Gastroesophageal sphincter (tissue), 3 donors: Measurements from ENCODE around the gene ADAMTS17.

Experiments used
- EP300 ChIP-seq: sonication (generic); formaldehyde crosslinking; IDR thresholded peaks from one replicate; pipeline ENCODE4 v1.6.1; 2017; ENCODE audit warnings: antibody characterized with exemption, mild to moderate bottlenecking
- POLR2A ChIP-seq, 2 donors: fragments of 450-650 bp; IDR thresholded peaks; one replicate each; pipeline ENCODE4 v1.6.1; 2017; ENCODE audit warnings: antibody characterized with exemption in 2 of 2, mild to moderate bottlenecking in 2 of 2, moderate library complexity in 1 of 2
- POLR2AphosphoS5 ChIP-seq: sonication (generic); formaldehyde crosslinking; IDR thresholded peaks from one replicate; pipeline ENCODE4 v1.6.1; 2017; ENCODE audit warnings: antibody characterized with exemption
- TF ChIP-seq, protein P1 (sequence below), 4 experiments: fragments of 200-600 bp in 2 of 4; fragments of 450-650 bp in 2 of 4; sonication (generic) in 1 of 4; IDR thresholded peaks; one replicate each; pipeline ENCODE4 v1.5.1; 2017 to 2019; ENCODE audit warnings: antibody characterized with exemption in 4 of 4, mild to moderate bottlenecking in 2 of 4, moderate library complexity in 2 of 4

DNA sequence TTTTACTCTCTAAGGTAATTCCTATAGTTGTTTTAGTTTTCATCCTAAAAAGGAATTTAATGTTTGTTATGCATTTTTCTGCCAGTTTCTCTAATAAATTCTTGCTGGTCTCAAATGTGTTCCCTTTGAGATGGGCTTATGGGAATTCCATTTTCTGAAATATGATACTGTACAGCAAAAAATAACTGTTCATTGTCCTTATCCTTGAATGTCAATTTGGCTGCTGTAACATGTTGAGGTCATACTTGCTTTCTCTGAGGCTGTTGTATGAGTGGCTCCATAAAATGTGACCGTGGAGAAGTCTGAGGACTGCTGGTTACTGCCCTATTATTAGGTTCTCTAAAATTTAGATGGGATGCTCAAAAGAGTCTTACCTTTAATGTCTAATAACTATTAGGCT lies 266.5 kb downstream of the ADAMTS17 start:
- TF ChIP-seq, protein P1, sequence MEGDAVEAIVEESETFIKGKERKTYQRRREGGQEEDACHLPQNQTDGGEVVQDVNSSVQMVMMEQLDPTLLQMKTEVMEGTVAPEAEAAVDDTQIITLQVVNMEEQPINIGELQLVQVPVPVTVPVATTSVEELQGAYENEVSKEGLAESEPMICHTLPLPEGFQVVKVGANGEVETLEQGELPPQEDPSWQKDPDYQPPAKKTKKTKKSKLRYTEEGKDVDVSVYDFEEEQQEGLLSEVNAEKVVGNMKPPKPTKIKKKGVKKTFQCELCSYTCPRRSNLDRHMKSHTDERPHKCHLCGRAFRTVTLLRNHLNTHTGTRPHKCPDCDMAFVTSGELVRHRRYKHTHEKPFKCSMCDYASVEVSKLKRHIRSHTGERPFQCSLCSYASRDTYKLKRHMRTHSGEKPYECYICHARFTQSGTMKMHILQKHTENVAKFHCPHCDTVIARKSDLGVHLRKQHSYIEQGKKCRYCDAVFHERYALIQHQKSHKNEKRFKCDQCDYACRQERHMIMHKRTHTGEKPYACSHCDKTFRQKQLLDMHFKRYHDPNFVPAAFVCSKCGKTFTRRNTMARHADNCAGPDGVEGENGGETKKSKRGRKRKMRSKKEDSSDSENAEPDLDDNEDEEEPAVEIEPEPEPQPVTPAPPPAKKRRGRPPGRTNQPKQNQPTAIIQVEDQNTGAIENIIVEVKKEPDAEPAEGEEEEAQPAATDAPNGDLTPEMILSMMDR (IDR thresholded peaks at IDR 0.05), result no peak
- no peak for TF ChIP-seq EP300
- TF ChIP-seq POLR2A (IDR thresholded peaks at IDR 0.05), result no peak
- no peak for TF ChIP-seq POLR2AphosphoS5
